CD14-positive monocyte (primary cell): ENCODE results near the gene ZNF384. TPM values are rescaled to one million over a fixed set of nuclear protein-coding genes. Genes with fewer than 3 reads are reported as not detected.
A peak's percentile ranks its signal among the peaks of the same experiment; 100 is the strongest.

Source experiments
- DNase-seq, 3 donors: peaks; one replicate each; pipeline ENCODE4 v3.0.0-alpha.2; 2011 to 2022
- H2AFZ ChIP-seq: 2 replicates; pipeline ENCODE4 v1.6.0; 2012; ENCODE audit warnings: mild to moderate bottlenecking, low read depth, low read length, inconsistent platforms; ENCODE audit not compliant: insufficient read depth, poor library complexity, severe bottlenecking
- H3K27ac ChIP-seq, 2 donors: 1 replicate in 1 of 2; 2 replicates in 1 of 2; pipeline ENCODE4 v1.5.1; 2012 to 2013; ENCODE audit warnings: low read length in 2 of 2, control low read depth in 1 of 2, inconsistent platforms in 1 of 2, low read depth in 1 of 2, mild to moderate bottlenecking in 1 of 2
- H3K27me3 ChIP-seq, 2 donors: one replicate each; pipeline versions ENCODE4 v1.6.0 to v1.6.1; 2011 to 2013; ENCODE audit warnings: low read length in 2 of 2; ENCODE audit not compliant: control insufficient read depth in 2 of 2, insufficient read depth in 2 of 2
- H3K36me3 ChIP-seq, 2 donors: replicated peaks in 1 of 2; 1 replicate in 1 of 2; 2 replicates in 1 of 2; pipeline versions ENCODE4 v1.5.1 to v1.6.1; 2012 to 2013; ENCODE audit warnings: low read length in 2 of 2, control low read depth in 1 of 2, inconsistent platforms in 1 of 2, mild to moderate bottlenecking in 1 of 2; ENCODE audit not compliant: insufficient read depth in 2 of 2, control insufficient read depth in 1 of 2
- H3K4me1 ChIP-seq, 2 donors: 1 replicate in 1 of 2; 2 replicates in 1 of 2; pipeline versions ENCODE4 v1.5.1 to v1.6.1; 2012 to 2013; ENCODE audit warnings: low read length in 2 of 2, control low read depth in 1 of 2, inconsistent platforms in 1 of 2, mild to moderate bottlenecking in 1 of 2, moderate library complexity in 1 of 2; ENCODE audit not compliant: insufficient read depth in 2 of 2, control insufficient read depth in 1 of 2
- H3K4me2 ChIP-seq: replicated peaks from 2 replicates; pipeline ENCODE3; 2012; ENCODE audit warnings: low read length, moderate library complexity, mild to moderate bottlenecking; ENCODE audit not compliant: poor library complexity, severe bottlenecking; ENCODE audit errors: extremely low read depth
- H3K4me3 ChIP-seq, 3 experiments: fragments of 200-600 bp in 1 of 3; sonication (generic) in 1 of 3; replicated peaks in 1 of 3; 1 replicate in 2 of 3; 2 replicates in 1 of 3; pipeline ENCODE4 v1.5.1; 2011 to 2013; ENCODE audit warnings: low read length in 3 of 3, mild to moderate bottlenecking in 3 of 3, control low read depth in 2 of 3, low read depth in 2 of 3, inconsistent platforms in 1 of 3, moderate library complexity in 1 of 3
- H3K79me2 ChIP-seq: 2 replicates; pipeline ENCODE4 v1.6.0; 2012; ENCODE audit warnings: mild to moderate bottlenecking, control low read depth, inconsistent platforms, low read length, moderate library complexity; ENCODE audit not compliant: insufficient read depth
- H3K9ac ChIP-seq: 2 replicates; pipeline ENCODE4 v1.6.0; 2017; ENCODE audit warnings: low read length, mild to moderate bottlenecking; ENCODE audit not compliant: insufficient read depth, poor library complexity, severe bottlenecking
- H3K9me3 ChIP-seq, 2 donors: replicated peaks in 1 of 2; 1 replicate in 1 of 2; 2 replicates in 1 of 2; pipeline versions ENCODE4 v1.5.1 to v1.6.1; 2012 to 2013; ENCODE audit warnings: low read length in 2 of 2, control low read depth in 1 of 2; ENCODE audit not compliant: control insufficient read depth in 1 of 2, insufficient read depth in 1 of 2
- H4K20me1 ChIP-seq: 2 replicates; pipeline ENCODE4 v1.6.0; 2012; ENCODE audit warnings: mild to moderate bottlenecking, low read length, control low read depth, moderate library complexity; ENCODE audit not compliant: insufficient read depth
- H3K27ac Mint-ChIP-seq, 7 donors: one replicate each; pipeline ENCODE4 v1.8.0; 2020; ENCODE audit warnings: mild to moderate bottlenecking in 7 of 7, mixed read lengths in 7 of 7, moderate library complexity in 6 of 7, inconsistent platforms in 2 of 7
- H3K27me3 Mint-ChIP-seq, 3 donors: one replicate each; pipeline ENCODE4 v1.8.0; 2021 to 2022; ENCODE audit warnings: low read depth in 3 of 3, mild to moderate bottlenecking in 3 of 3, mixed read lengths in 3 of 3, moderate library complexity in 3 of 3, inconsistent platforms in 1 of 3
- H3K36me3 Mint-ChIP-seq, 2 donors: one replicate each; pipeline ENCODE4 v1.8.0; 2020; ENCODE audit warnings: mixed read lengths in 2 of 2, inconsistent platforms in 1 of 2, mild to moderate bottlenecking in 1 of 2
- H3K4me1 Mint-ChIP-seq: one replicate; pipeline ENCODE4 v1.8.0; 2020; ENCODE audit warnings: mild to moderate bottlenecking, mixed read lengths
- H3K4me3 Mint-ChIP-seq, 2 donors: one replicate each; pipeline ENCODE4 v1.8.0; 2020; ENCODE audit warnings: mild to moderate bottlenecking in 2 of 2, mixed read lengths in 2 of 2, moderate library complexity in 1 of 2
- H3K9me3 Mint-ChIP-seq, 7 donors: one replicate each; pipeline ENCODE4 v1.8.0; 2020 to 2022; ENCODE audit warnings: mixed read lengths in 7 of 7, mild to moderate bottlenecking in 6 of 7, moderate library complexity in 6 of 7, inconsistent platforms in 2 of 7
- WGBS: methylation state at CpG from one replicate; pipeline ENCODE4 v1.1.5; 2013; ENCODE audit warnings: missing lambda C conversion rate; ENCODE audit not compliant: insufficient coverage; 5-methylcytosine and 5-hydroxymethylcytosine counted together
- intact Hi-C, 2 donors: fragments of 100-400 bp; cut with micrococcal nuclease; formaldehyde crosslinking; loops; one replicate each; pipeline versions ENCODE4 v1.15.0 to v1.15.1; 2023
- polyA plus RNA-seq, 3 donors: library from polyadenylated mRNA; depleted of rRNA in 1 of 3; unstranded in 2 of 3; stranded (reverse) in 1 of 3; fragments of 300-500 nt in 2 of 3; fragments of >200 nt in 1 of 3; fragmentation: Illumina TruSeq in 2 of 3; gene quantifications; 1 replicate in 2 of 3; 2 replicates in 1 of 3; pipeline ENCODE4 v1.2.3, GENCODE V29; 2012 to 2021
- TF ChIP-seq, protein P1 (sequence below): fragments of 200-600 bp; IDR thresholded peaks from one replicate; pipeline ENCODE4 v1.8.0; 2022; ENCODE audit warnings: antibody characterized with exemption, mild to moderate bottlenecking

ZNF384 gene
- polyA plus RNA-seq, 3 donors: 9.6 to 87.0 (median 10.9) TPM

DNA sequence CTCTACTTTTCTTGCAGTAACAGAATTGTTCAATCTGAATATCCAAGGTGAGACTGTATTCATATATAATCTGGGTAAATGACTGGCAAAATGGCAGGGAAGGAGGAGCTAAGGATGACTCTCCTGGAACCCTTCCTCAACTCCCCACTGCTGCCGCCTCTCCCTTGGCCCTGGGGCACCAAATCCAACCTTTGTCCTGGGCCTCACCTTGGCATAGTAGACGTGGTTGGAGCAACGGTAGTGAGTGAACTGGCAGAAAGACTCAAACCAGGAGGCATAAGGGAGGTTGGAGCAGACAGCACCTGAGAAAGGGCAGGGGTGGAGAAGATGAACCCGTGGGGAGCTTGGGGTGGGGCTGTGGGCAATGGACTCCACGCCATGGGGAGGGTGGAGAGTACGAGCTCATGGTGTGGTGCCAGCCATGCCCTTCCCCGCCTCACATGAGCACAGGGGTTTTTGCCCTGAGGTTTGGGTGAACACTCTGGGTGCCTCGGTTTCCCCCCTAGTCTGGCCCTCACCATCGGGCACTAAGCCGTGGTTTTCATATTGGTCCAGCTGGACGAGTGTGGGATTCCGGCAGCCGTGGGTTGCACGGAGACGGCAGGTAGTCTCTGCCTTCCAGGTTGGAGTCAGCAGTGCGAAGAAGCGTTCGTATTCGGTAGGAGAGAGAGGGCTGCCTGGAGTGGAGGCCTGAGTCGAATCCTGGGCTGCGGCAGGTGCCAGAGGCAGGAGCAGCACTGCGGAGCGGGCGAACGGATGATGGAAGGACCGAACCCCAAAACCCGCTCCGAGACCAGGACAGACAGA lies 42.7 kb downstream of the ZNF384 start:
- peak overlapping the region; percentile 91 to 96 (median 94) for H3K27ac Mint-ChIP-seq
- H3K27me3 ChIP-seq: no peaks in the 10 kb centered on the region
- H3K36me3 ChIP-seq: peaks cover 22 to 24% of the 10 kb centered on the region in 2 donors
- H3K9ac ChIP-seq: peak overlapping the region; percentile 76
- H3K4me1 ChIP-seq: peaks cover 43 to 57% of the 10 kb centered on the region in 2 donors
- H3K9me3 Mint-ChIP-seq: peaks cover 0 to 2% (median 0%) of the 10 kb centered on the region in 7 donors
- H3K4me3 ChIP-seq: peak overlapping the region; percentile 48 to 83 (median 59)
- no peaks in the 10 kb centered on the region for H4K20me1 ChIP-seq
- DNase-seq: no peak
- WGBS: 51% methylated on average over 26 of the region's 28 CpGs
- H3K4me2 ChIP-seq: peak overlapping the region; percentile 94
- intact Hi-C loops: loop anchor here in 1 of 2 donors (10.0 kb wide), 1 partner anchor 48 kb away; no protein-coding TSS in a partner anchor
- H3K27ac ChIP-seq: peak overlapping the region; percentile 64 to 90
- H2AFZ ChIP-seq: peak overlapping the region; percentile 75
- TF ChIP-seq, protein P1, sequence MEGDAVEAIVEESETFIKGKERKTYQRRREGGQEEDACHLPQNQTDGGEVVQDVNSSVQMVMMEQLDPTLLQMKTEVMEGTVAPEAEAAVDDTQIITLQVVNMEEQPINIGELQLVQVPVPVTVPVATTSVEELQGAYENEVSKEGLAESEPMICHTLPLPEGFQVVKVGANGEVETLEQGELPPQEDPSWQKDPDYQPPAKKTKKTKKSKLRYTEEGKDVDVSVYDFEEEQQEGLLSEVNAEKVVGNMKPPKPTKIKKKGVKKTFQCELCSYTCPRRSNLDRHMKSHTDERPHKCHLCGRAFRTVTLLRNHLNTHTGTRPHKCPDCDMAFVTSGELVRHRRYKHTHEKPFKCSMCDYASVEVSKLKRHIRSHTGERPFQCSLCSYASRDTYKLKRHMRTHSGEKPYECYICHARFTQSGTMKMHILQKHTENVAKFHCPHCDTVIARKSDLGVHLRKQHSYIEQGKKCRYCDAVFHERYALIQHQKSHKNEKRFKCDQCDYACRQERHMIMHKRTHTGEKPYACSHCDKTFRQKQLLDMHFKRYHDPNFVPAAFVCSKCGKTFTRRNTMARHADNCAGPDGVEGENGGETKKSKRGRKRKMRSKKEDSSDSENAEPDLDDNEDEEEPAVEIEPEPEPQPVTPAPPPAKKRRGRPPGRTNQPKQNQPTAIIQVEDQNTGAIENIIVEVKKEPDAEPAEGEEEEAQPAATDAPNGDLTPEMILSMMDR: no peak
- no peaks in the 10 kb centered on the region for H3K9me3 ChIP-seq
- peaks cover 10% of the 10 kb centered on the region for H3K79me2 ChIP-seq
- H3K4me3 Mint-ChIP-seq: peak overlapping the region; percentile 93 to 94
- H3K4me1 Mint-ChIP-seq: peaks cover 50% of the 10 kb centered on the region
- H3K36me3 Mint-ChIP-seq: peaks cover 22 to 33% of the 10 kb centered on the region in 2 donors
- peaks cover 0 to 2% (median 2%) of the 10 kb centered on the region in 3 donors for H3K27me3 Mint-ChIP-seq

DNA sequence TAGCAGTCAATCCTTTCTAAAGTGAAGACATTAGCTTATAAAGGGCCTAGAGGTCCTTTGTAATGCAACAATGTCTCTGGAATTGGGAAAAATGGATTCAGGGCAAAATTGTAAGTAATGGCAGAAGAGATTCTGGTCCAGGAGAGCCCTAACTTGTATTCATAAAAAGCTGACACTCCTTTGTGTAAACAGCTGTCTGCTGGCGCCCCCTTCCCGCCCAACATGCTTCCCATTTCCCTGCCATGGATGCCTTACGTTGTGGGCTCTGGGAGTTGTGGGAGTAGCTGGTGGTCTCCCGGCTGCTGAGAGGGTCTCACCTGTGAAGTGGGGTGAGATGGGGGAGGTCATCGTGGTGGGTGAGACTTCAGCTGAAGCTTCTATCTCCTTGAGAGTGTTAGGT lies 44.3 kb downstream of the ZNF384 start:
- no peak for DNase-seq
- intact Hi-C loops: loop anchor here in 1 of 2 donors (10.0 kb wide), 1 partner anchor 50 kb away; no protein-coding TSS in a partner anchor
- Histone ChIP-seq H4K20me1 (no peaks in the 10 kb centered on the region), H3K27me3 (no peaks in the 10 kb centered on the region), H3K9me3 (no peaks in the 10 kb centered on the region), H3K27ac (peak overlapping the region; percentile 80 to 95), H3K9ac (peak overlapping the region; percentile 60), H2AFZ (peak overlapping the region; percentile 81), H3K4me1 (peaks cover 44 to 71% of the 10 kb centered on the region in 2 donors), H3K36me3 (peaks cover 7 to 9% of the 10 kb centered on the region in 2 donors), H3K79me2 (peaks cover 10% of the 10 kb centered on the region), H3K4me2 (peak overlapping the region; percentile 80), H3K4me3 (peak overlapping the region in 1 of 3 experiments; percentile 72)
- H3K4me3 Mint-ChIP-seq: peak overlapping the region in 1 of 2 donors; percentile 89
- peaks cover 6 to 17% of the 10 kb centered on the region in 2 donors for H3K36me3 Mint-ChIP-seq
- peaks cover 0 to 2% (median 0%) of the 10 kb centered on the region in 7 donors for H3K9me3 Mint-ChIP-seq
- H3K27me3 Mint-ChIP-seq: peaks cover 0 to 2% (median 2%) of the 10 kb centered on the region in 3 donors
- TF ChIP-seq, protein P1: no peak
- peak overlapping the region; percentile 93 to 97 (median 94) for H3K27ac Mint-ChIP-seq
- peaks cover 55% of the 10 kb centered on the region for H3K4me1 Mint-ChIP-seq
- WGBS: 45% methylated on average over 2 of the region's 5 CpGs
